Activated CD4-positive, alpha-beta T cell treated with anti-CD3 and anti-CD28 coated beads, Interleukin-2, amount 50 U/mL, for 48 hours (primary cell): ENCODE data around the gene MOSMO.

ENCODE experiments used
- DNase-seq, 2 experiments: peaks; one replicate each; pipeline ENCODE4 v3.0.0-alpha.2; 2020

MOSMO gene

DNA sequence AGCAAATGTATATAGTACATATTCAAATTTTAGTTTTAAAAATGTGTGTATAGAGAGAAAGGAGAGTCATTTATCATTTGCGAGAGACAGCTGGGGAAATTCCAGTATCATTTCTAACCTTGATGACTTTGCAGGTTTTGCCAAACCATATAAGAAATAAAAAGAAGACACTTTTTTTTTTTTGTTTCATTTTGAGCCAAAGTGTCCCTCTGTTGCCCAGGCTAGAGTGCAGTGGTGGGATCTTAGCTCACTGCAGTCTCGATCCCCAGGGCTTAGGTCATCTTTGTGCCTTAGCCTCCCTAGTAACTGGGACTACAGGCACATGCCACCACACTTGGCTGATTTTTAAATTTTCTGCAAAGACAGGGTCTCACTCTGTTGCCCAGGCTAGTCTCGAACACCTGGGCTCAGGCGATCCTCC lies 46.0 kb downstream of the MOSMO start:
- DNase-seq: no peak

DNA sequence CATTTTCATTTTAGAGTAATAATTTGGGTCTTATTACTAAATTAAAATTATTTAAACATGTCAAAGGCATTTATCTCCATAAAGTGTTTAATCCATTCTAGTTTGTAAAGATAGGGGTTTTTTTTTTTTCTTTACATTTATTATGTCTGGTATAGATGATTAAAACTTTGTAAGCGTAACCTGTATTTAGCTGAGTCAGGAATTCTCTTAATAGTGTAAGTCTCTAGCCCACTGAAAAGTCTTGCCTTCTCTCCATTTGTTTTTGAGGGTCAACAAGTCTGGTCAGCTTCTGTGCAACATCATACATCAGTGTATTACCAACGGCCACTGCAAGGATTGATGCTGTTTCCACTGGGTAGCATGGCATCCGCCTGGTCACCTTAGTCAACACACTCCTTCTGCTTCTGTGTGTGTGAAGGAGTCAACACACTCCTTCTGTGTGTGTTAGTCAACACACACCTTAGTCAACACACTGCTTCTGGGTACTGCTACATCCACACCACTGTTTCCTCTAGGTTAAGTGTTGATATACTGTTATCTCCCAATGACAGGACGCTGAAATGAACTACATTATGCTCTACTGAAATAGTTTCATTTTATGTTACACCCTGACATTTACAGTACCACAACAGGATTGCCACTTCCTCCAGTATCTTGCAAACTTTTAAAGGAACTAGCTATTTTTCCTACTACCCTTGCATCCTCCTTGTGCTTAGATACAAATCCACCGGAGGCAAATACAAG lies 47.1 kb downstream of the MOSMO start:
- no peak for DNase-seq

DNA sequence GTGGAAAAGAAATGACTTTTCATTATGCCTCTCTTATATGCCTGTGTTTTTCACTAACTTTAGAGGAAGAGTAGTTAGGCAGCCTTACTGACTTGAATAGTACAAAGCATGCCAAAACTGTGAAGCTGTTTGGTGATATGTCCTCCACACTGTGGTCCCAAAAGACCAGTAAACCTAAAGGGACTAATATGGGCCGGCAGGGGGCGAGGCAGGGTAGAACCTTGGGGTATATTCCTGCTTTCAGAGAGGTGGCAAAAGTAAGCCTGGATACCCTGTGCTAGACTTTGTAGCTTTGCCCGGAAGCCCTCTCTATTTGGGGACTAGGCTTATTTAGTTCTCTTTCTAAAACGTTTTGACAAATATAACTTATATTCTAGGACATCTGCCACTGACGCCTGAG lies 48.0 kb downstream of the MOSMO start:
- no peak for DNase-seq

DNA sequence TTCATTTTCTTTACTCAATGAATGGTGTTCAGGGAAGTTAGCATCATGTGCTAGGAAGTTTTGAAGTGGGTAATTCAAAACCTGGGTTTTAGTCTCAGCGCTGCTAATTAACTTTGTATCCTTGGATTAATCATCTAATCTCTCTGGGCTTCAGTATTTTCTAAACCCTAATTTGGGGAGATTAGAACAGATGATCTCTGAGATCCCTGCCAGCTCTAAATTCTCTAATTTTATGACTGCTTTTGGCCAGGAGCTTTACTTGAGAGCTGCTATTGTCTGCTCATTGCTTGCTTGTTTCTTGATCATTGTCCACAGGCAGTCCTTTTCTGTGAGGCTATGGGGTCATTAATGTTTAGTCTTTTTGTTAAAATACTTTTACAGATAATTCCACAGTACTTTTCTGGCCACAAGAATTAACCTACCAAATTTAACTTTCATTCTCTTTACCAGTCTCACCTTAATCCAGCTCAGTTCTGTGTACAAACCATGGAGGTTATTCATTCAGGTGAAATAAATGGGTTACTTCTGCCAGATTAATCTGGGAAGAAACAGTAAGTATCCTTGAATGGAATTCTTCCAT lies 56.1 kb downstream of the MOSMO start:
- DNase-seq: no peak

DNA sequence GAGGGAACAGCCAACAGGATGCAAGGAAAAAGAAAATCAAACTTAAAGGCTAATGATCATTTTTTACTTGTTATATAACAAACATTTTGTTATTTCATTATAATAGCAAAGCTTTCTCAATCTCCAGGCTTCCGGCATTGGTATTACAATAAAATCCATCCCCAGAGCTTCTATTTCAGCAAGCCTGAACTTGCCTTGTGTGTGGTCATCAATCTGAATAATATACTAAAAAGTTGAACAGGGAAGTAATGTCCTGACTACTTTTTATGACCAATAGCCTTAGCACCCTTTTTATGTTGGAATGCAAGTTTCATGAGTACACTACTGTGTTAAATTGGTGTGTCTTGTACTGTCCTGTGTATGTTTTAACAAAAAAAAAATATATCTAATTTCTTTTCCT lies 57.3 kb downstream of the MOSMO start:
- DNase-seq: no peak

DNA sequence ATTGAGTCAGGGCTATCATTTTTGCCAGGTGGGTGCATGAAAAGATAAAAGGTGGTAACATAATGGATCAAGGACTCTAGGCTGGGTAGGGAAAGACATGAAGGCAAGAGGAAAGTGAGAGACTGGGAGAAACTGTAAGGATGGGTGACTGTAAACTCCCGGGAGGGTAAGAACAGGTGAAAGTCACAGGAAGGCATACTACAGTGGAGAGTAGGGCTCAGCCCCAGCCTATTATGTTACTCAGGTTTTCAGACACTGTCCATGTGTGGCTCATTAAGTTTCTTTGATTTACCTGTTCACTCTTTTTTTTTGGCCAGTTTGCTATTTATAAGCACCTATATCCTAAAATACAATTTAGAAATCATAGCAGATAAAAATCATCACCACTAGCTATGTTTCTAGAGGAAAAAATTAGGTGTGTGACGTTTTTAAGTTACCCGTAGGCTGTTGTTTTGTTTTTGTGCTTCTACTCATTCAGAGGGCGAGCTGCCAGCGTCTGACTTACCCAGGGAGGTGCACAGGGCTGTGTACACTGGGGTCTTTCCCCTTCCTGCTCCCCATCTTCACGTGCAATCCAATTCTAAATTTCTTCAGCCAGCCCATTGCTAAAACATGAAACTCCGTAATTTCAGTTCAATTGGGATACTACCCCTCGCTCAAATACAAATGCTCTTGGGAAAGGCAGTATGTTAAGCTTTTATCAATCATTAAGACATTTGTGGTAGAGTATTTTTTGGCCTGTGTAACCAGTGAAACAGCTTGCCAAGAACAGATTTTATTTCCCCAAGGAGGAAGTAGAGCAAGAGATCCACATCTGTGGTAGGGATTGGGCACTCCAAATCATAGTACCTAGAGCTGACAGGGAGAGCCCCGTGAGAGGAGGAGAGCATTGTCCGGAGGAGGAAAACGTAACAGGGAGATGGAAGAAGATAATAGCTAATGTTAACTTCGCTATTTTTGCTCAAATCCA lies 62.7 kb downstream of the MOSMO start:
- DNase-seq: no peak

DNA sequence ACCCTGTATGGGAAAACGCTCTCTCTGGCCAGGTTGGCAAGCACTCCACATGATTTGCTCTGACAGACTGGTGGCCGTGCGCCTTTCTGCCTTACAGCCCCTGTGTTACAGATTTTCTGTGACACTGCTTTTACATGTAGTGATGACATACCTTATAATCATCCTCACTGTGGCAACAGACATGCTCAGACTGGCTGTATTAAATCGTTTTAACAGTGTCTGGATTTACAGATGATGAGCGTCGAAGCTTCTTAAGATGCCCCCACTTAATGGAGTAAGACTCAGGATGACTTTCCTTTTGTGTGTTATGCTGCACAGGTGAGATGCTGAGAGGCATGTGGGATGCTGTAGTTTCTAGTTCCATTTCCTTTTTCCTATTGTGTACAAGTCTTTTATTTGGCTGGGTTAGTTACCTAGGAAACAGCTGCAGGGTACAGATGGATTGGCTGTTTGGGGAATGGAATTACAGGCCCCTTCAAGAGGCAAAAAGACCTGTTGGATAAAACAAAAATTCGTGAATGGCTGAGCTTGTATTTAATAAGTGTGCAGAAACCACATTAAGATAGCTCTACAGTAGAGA lies 63.5 kb downstream of the MOSMO start:
- no peak for DNase-seq

DNA sequence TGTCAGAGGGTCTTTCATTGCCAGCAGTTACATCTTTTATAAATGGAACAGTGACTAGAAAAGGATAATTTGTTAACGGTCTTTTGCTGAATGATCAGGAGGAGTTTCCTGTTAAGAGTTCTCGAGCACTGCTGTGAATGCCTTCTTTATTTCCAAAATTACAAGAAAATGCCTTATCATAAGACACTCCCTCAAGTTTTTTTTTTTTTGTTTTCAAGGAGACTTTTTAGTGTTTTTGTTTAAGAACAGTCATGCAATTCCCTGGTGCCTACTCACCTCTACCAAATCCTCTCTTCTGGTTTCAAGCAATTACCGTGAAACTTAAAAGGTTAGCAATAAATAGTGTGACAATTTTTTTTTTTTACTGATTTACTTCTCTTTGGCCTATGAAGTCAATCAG lies 65.4 kb downstream of the MOSMO start:
- no peak for DNase-seq

DNA sequence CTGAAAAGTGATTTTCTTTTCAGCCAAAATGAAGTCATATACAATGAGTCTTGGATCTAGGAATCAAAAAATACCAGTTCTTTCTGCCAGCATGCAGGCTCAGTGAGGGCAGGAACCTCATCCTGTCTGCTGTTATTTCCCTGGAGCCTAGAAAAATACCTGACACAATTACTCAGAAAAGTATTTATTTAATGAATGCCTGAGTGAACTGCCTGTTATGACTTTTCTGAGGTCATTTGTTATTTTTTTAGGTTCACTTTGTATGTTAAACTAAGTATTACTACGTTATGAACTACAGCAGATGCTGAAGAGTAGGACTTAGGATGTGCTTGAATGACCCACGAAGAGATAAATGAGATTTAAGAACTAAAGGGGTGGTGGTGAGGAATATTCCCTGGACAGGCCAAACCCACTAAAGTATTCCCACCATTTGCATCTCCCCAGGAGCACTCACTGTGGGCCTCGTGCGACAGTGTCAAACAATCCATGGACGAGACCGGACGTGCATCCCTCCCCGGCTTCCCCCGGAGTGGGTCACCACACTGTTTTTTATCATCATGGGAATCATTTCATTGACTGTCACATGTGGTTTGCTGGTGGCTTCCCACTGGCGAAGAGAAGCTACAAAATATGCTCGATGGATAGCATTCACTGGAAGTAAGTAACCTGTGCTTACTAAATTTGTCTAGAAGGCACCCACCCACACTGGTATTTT lies 67.3 kb downstream of the MOSMO start:
- no peak for DNase-seq

DNA sequence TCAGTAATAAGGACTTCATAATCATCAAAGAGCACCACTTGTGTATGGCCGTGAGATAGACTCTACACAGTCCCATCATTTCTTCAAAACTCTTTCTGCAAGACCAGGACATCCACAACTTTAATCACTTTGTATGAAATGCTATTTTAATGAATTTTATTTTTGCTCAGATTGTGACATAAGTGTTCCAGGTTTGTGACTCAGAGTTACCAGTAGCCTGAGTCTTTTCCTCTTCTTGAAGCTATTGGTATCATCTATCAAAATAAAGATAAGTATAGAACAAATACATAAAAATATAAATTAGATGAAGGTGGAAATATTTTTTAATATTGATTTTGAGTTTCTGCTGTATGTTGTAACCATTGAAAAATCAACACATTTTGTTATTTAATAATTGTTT lies 67.9 kb downstream of the MOSMO start:
- DNase-seq: no peak

DNA sequence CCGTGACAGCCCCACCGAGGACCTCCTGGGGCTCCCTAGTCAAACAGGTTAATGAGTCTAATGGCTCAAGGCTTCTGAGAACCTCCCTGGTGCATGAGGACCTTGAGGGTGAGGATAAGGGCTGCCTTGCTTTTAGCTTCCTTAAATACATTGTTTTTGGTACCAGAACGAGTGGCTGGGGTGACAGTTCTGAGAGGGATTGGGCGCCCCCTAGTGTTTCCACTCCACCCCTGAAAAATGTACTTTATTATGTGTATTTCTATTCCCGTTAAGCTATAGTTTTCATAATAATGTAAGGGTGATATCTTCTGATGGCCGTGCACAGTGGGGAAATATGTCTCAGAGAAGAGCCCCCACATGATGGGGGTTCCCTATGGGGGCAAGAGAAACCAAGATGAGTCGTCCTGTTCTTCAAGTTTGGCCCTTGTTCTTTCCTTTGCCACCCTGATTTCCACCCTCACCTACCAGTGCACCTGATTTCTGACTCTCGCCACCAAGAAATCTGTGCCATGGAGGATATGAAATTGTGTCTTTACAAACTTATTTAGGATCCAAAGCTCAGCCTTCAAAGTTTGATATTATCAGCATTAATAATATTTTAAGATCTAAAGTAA lies 69.9 kb downstream of the MOSMO start:
- DNase-seq: peak; percentile 80 to 83

DNA sequence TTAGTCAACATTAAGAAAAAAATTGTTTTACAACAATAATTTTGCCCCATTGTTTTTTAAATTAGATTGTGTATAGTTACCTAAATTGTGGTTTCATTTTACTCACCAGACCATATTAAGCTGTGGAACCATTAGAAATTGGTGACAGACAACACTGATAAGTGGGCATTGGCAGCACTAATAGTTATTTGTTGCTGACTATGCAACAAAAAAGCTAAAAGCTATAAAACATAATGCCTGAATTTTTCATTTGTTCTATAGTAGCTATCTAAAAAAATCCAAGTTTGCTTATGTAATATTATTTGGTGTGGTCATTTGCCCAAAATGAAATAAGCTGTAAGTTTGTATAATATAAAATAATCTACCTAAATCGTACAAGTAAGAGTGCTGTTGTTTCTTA lies 70.7 kb downstream of the MOSMO start:
- no peak for DNase-seq

DNA sequence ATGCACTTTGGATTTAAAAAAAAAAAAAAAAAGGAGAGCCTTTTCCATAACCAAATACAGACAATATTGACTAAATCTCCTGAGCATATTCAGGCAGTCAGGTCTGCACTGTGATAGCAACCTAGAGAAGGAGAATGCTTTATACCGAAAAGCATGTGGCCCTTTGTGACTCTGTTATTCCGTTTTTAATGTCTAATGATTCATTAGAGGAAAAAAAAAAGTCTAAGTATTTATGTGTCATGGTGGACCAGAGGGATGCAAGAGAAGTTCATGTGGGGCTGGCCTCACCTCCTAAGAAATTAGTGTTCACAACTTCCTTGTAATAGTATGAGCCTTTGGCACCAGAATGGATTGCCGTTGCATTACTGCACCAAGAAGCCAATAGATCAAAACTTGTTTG lies 73.1 kb downstream of the MOSMO start:
- no peak for DNase-seq

DNA sequence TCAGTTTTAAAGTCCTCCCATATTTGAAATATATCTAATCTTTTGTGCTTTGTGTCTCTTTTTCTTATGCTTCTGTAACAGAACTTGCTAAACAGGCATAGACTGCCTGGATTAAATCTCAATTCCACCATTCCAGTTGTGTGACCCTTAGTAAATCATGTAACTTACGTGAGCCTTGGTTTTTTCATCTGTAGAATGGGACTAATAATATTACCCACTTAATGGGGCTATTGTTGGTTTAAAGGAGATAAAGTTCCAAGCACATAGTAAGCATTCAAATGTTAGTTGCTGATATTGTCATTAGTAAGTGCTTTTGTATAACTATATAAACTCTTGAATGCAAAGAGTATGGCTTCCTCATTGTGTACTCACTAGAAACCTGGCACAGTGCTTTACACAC lies 78.5 kb downstream of the MOSMO start:
- no peak for DNase-seq

DNA sequence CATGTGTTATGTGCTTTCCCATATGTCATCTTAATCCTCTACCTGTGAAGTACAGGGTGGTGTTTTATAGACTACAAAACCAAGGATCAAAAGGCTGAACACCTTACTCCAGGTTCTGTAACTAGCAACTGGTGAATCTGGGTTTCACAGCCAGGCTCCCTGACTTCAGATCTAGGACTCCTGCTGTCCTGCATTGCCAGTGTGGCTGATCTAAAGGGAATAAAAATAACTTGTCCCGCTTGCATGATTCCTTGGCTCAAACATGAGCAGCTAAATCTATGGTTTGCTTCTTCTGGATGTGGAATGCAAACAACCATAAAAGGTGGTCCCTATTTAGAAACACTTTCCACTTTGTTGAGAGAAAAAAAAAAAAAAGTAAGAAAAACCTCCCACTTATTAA lies 80.7 kb downstream of the MOSMO start:
- DNase-seq: no peak

DNA sequence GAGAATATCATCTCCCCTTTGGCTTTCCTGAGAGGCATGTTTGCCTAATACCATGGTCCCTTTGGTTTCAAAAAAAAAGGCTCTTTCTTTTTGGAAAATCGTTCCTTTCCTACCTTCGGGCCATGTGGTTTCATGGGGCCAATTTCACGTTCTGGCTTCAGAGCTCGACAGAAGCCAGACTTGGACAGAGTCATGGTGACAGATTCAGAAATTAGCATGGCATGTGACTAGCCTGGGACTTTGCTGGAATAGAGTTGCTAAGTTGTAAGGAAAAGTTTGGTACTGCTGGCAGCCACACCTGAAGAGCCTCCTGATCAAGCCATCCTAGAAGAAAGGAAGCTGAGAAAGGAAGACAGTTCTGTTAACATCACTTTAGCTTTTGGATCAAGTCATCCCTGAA lies 82.0 kb downstream of the MOSMO start:
- no peak for DNase-seq

DNA sequence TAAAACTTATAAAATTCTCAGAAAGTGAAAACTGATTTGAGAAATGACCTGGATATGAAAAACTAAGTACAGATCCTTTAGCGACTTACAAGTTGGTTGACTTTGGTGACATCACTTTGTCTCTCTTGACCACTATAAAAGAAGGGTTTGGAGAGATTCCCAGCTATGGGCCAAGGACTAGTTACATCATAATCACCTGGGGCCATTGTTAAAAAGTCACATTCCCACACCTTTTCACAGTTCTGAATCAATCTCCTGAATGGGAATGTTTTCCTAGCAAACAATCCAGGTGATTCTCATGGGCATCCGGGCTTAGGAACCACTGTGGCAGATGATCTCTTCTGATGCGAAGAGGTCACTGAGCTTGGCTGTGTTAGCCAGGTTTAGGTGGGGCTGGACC lies 83.8 kb downstream of the MOSMO start:
- no peak for DNase-seq

DNA sequence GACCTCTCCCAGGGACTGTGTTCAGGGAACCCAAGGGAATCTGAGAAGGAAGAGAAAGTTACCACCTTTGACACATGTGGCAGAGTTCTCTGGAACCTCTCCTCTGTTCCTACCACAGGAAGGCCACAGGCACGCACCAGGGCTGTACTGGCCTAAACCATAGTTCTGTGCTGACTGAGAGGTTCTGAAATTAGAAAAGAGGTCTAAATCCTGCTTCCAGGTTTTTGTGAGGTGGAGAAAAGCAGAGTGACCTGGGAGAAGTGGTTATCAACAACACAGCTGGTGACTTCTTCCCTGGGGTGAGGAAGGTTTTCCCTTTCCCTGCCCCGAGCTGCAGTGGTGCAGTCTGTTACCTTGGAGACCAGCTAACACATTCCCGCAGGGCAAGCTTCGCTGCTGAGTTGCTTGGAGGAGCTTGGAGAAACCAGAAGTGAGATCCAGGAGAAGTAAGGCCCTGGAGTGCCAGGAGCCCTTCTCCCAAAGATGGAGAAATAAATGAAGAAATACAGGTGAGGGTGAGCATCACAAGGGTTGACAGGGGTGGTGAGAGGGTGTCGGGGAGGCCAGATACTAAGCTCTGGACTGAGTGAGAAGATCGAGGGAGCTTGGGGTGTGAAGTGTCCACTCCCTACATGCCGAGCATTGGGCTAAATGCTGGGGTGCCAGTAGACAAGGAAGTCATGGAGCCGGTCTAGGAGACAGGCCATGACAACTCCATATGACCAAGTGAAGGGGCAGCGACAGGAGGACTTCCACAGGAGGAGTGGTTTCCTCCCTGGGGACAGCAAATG lies 84.4 kb downstream of the MOSMO start, which contains the start of gene VWA3A:
TSS of gene VWA3A (plus strand) at position 399 of the 791 bp plus-strand sequence. CDS start at position 496, 97 bp downstream.
- DNase-seq: no peak

DNA sequence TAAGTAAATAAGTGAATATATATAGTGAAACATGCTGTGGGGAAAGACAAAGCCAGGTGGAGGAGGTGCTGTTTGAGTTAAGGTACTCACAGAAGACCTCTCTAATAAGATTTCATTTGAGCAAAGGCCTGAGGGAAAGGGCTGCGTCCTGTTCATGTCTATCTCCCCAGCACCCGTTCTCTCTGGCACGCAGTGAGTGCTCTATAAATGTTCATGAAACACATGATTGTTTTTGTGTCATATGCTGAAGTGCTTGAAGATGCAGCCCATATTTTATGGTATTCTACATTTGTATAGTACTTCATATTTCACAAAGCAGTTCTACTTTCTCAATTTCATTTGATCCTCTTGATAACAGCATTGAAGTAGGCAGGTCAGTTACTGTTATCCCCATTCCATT lies 85.4 kb downstream of the MOSMO start:
- no peak for DNase-seq

DNA sequence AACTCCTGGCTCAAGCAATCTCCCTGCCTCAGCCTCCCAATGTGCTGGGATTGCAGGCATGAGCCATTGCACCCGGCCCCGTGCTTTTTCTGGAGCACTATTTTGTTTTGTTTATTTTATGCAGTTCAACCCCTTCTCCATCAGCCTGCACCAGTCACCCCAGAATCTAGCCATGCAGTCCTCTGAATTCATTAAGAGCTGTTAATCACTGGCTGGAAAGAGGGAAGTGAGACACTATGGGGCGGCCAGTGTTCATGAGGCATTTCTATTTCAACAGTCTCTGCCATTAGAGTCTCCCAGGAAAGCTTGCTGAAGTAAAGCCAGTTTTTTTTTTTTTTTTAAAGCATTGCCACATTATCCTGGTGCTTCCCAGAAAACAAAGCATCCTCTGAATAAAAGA lies 86.1 kb downstream of the MOSMO start:
- no peak for DNase-seq
